Hepatocyte (in vitro differentiated cells): ENCODE data around the gene LHX4. TPM values are rescaled to one million over a fixed set of nuclear protein-coding genes. Genes with fewer than 3 reads are reported as not detected.

Experiments used
- DNase-seq: peaks from one replicate; pipeline ENCODE4 v3.0.0-alpha.2; 2016; ENCODE audit warnings: low spot score
- H2AFZ ChIP-seq: fragments of 200-600 bp; sonication (generic); 2 replicates; pipeline ENCODE4 v1.6.0; 2016; ENCODE audit warnings: antibody characterized with exemption, mild to moderate bottlenecking
- H3K27ac ChIP-seq: fragments of 200-600 bp; sonication (generic); 2 replicates; pipeline ENCODE4 v1.5.1; 2016; ENCODE audit warnings: mild to moderate bottlenecking
- H3K27me3 ChIP-seq: fragments of 200-600 bp; sonication (generic); 2 replicates; pipeline ENCODE4 v1.6.1; 2016
- H3K36me3 ChIP-seq: fragments of 200-600 bp; sonication (generic); replicated peaks from 2 replicates; pipeline ENCODE4 v1.5.1; 2016; ENCODE audit warnings: low read depth; ENCODE audit not compliant: insufficient read depth
- H3K4me1 ChIP-seq: fragments of 200-600 bp; sonication (generic); 2 replicates; pipeline ENCODE4 v1.5.1; 2016; ENCODE audit warnings: mild to moderate bottlenecking, moderate library complexity; ENCODE audit not compliant: insufficient read depth
- H3K4me2 ChIP-seq: fragments of 200-600 bp; sonication (generic); 2 replicates; pipeline ENCODE4 v1.6.0; 2016
- H3K4me3 ChIP-seq: fragments of 200-600 bp; sonication (generic); 2 replicates; pipeline ENCODE4 v1.5.1; 2016; ENCODE audit warnings: mild to moderate bottlenecking
- H3K79me2 ChIP-seq: fragments of 200-600 bp; sonication (generic); 2 replicates; pipeline ENCODE4 v1.6.0; 2017; ENCODE audit warnings: mild to moderate bottlenecking
- H3K9me2 ChIP-seq: fragments of 200-600 bp; sonication (generic); replicated peaks from 2 replicates; pipeline ENCODE4 v1.6.0; 2017; ENCODE audit warnings: mild to moderate bottlenecking; ENCODE audit not compliant: insufficient read depth
- H3K9me3 ChIP-seq: fragments of 200-600 bp; sonication (generic); 2 replicates; pipeline ENCODE4 v1.5.1; 2016; ENCODE audit warnings: low read depth, mild to moderate bottlenecking
- H4K20me1 ChIP-seq: fragments of 200-600 bp; sonication (generic); 2 replicates; pipeline ENCODE4 v1.6.0; 2016; ENCODE audit warnings: mild to moderate bottlenecking; ENCODE audit not compliant: insufficient read depth, poor library complexity, severe bottlenecking
- CTCF ChIP-seq: fragments of 200-600 bp; sonication (generic); IDR thresholded peaks from 2 replicates; pipeline ENCODE4 v1.5.1; 2016; ENCODE audit warnings: antibody characterized with exemption, mild to moderate bottlenecking; ENCODE audit not compliant: poor library complexity
- EZH2 ChIP-seq: fragments of 200-600 bp; sonication (generic); IDR thresholded peaks from 2 replicates; pipeline ENCODE4 v1.6.1; 2016; ENCODE audit warnings: antibody characterized with exemption, mild to moderate bottlenecking, borderline replicate concordance
- EZH2phosphoT487 ChIP-seq: fragments of 200-600 bp; sonication (generic); IDR thresholded peaks from one replicate; pipeline ENCODE4 v1.6.1; 2018; ENCODE audit warnings: antibody characterized with exemption, mild to moderate bottlenecking, low read depth, moderate library complexity; ENCODE audit not compliant: unreplicated experiment, severe bottlenecking
- WGBS: methylation state at CpG from one replicate; pipeline ENCODE4 v1.1.6; 2016; ENCODE audit warnings: low lambda C conversion rate; ENCODE audit errors: missing lambda C conversion rate; 5-methylcytosine and 5-hydroxymethylcytosine counted together
- polyA plus RNA-seq: library from polyadenylated mRNA; unstranded; fragments of >200 nt; fragmentation: Nextera tagmentation; extraction: Ambion mirVana; gene quantifications from 2 replicates; pipeline ENCODE4 v1.2.1, GENCODE V29; 2016
- total RNA-seq: library from RNA; depleted of rRNA; stranded (reverse); fragments of >200 nt; gene quantifications from 2 replicates; pipeline ENCODE4 v1.2.3, GENCODE V29; 2014

Gene LHX4
- total and polyA plus RNA-seq, 2 experiments from 2014 or later: 0.03 to 0.28 TPM

- no peaks in the 10 kb centered on the region for H3K4me1 ChIP-seq
These were observed 32.8 kb upstream of the LHX4 start for GRCh38 chr1:180197231-180197630.

GRCh38 chr1:180198196-180198595 is 31.9 kb upstream of the LHX4 start:
- Histone ChIP-seq H3K4me2 (no peak overlapping the region), H3K9me3 (no peaks in the 10 kb centered on the region), H4K20me1 (no peaks in the 10 kb centered on the region), H3K4me3 (no peak overlapping the region), H3K36me3 (no peaks in the 10 kb centered on the region), H2AFZ (no peak overlapping the region), H3K4me1 (no peaks in the 10 kb centered on the region), H3K27me3 (no peaks in the 10 kb centered on the region), H3K79me2 (no peaks in the 10 kb centered on the region), H3K27ac (no peak overlapping the region), H3K9me2 (no peaks in the 10 kb centered on the region)
- TF ChIP-seq CTCF: no peak
- no peak for TF ChIP-seq EZH2phosphoT487
- no peak for TF ChIP-seq EZH2
- no peak for DNase-seq
- 51% methylated on average over 4 of the region's 4 CpGs for whole genome bisulfite sequencing

More at GRCh38 chr1:180197231-180197630, 32.8 kb upstream of the LHX4 start:
- Histone ChIP-seq H3K27me3 (no peaks in the 10 kb centered on the region), H3K9me3 (no peaks in the 10 kb centered on the region), H3K27ac (no peak overlapping the region), H3K36me3 (no peaks in the 10 kb centered on the region), H3K9me2 (no peaks in the 10 kb centered on the region), H2AFZ (no peak overlapping the region), H4K20me1 (no peaks in the 10 kb centered on the region), H3K4me3 (no peak overlapping the region), H3K4me2 (no peak overlapping the region), H3K79me2 (no peaks in the 10 kb centered on the region)
- 87% methylated on average over 5 of the region's 5 CpGs for WGBS
- DNase-seq: no peak
- no peak for TF ChIP-seq EZH2phosphoT487
- no peak for TF ChIP-seq CTCF
- no peak for TF ChIP-seq EZH2

- H3K27me3 ChIP-seq: no peaks in the 10 kb centered on the region
- H3K9me2 ChIP-seq: no peaks in the 10 kb centered on the region
- no peak overlapping the region for H3K4me3 ChIP-seq
- H2AFZ ChIP-seq: no peak overlapping the region
- H3K36me3 ChIP-seq: no peaks in the 10 kb centered on the region
- no peak for DNase-seq
- H3K79me2 ChIP-seq: no peaks in the 10 kb centered on the region
- 83% methylated on average over 5 of the region's 5 CpGs for WGBS
- no peaks in the 10 kb centered on the region for H3K4me1 ChIP-seq
- no peaks in the 10 kb centered on the region for H4K20me1 ChIP-seq
- no peaks in the 10 kb centered on the region for H3K9me3 ChIP-seq
- no peak overlapping the region for H3K4me2 ChIP-seq
- H3K27ac ChIP-seq: no peak overlapping the region
- TF ChIP-seq CTCF: no peak
- TF ChIP-seq EZH2: no peak
- no peak for TF ChIP-seq EZH2phosphoT487
These were observed 31.5 kb upstream of the LHX4 start for GRCh38 chr1:180198611-180199010.

GRCh38 chr1:180199018-180199417 is 31.0 kb upstream of the LHX4 start:
- no peak for DNase-seq
- no peak for TF ChIP-seq EZH2phosphoT487
- Histone ChIP-seq H3K4me2 (no peak overlapping the region), H2AFZ (no peak overlapping the region), H3K27me3 (no peaks in the 10 kb centered on the region), H3K9me2 (no peaks in the 10 kb centered on the region), H3K9me3 (no peaks in the 10 kb centered on the region), H3K27ac (no peak overlapping the region), H3K4me3 (no peak overlapping the region), H3K79me2 (no peaks in the 10 kb centered on the region), H4K20me1 (no peaks in the 10 kb centered on the region), H3K36me3 (no peaks in the 10 kb centered on the region), H3K4me1 (no peaks in the 10 kb centered on the region)
- 90% methylated on average over 12 of the region's 12 CpGs for WGBS
